VCaP (cell line): ENCODE measurements around the gene UNC93A.
"Not testable (repeated sequence)": the region's sequence is repeated elsewhere in the genome, so short reads cannot be mapped to it uniquely, and the experiment has no call there.

Experiments used
- H3K27ac ChIP-seq: fragments of 450-650 bp; 2 replicates; pipeline ENCODE4 v1.5.1; 2017
- CTCF ChIP-seq: fragments of 450-650 bp; conservative IDR thresholded peaks from 2 replicates; pipeline ENCODE4 v1.5.1; 2017; ENCODE audit warnings: mild to moderate bottlenecking, moderate library complexity

The UNC93A gene

GRCh38 chr6:167302796-167303195 lies 11.7 kb downstream of the UNC93A start:
- H3K27ac ChIP-seq, result no peak overlapping the region
- no peak for TF ChIP-seq CTCF

- H3K27ac ChIP-seq, result no peak overlapping the region
- TF ChIP-seq CTCF, result no peak
These were observed 12.8 kb downstream of the UNC93A start for GRCh38 chr6:167303675-167304625.

- no peak for TF ChIP-seq CTCF
- no peak overlapping the region for H3K27ac ChIP-seq
These were observed 13.8 kb downstream of the UNC93A start for GRCh38 chr6:167304912-167305311.

GRCh38 chr6:167305796-167306195 lies 14.7 kb downstream of the UNC93A start:
- TF ChIP-seq CTCF, result no peak
- H3K27ac ChIP-seq, result no peak overlapping the region

GRCh38 chr6:167306401-167306998 lies 15.4 kb downstream of the UNC93A start:
- H3K27ac ChIP-seq, result no peak overlapping the region
- no peak for TF ChIP-seq CTCF

- TF ChIP-seq CTCF, result no peak
- no peak overlapping the region for H3K27ac ChIP-seq
These were observed 16.3 kb downstream of the UNC93A start for GRCh38 chr6:167307342-167307955.

- no peak for TF ChIP-seq CTCF
- H3K27ac ChIP-seq, result no peak overlapping the region
These were observed 17.1 kb downstream of the UNC93A start for GRCh38 chr6:167308207-167308606.

- H3K27ac ChIP-seq, result not testable (repeated sequence)
These were observed 18.5 kb downstream of the UNC93A start for GRCh38 chr6:167309355-167310192.
